H1 (cell line): Measurements from ENCODE around the gene DBP. TPM values are rescaled to one million over a fixed set of nuclear protein-coding genes. Genes with fewer than 3 reads are reported as not detected.

Experiments used
- CTCF ChIA-PET: fragments of 300-600 bp; sonication (Branson Sonifier 250); formaldehyde crosslinking; loops from one replicate; lab custom pipeline; 2021; ENCODE audit not compliant: partially characterized antibody; lab: Charles Lee
- POLR2A ChIA-PET: fragments of 300-600 bp; sonication (Branson Sonifier 250); formaldehyde crosslinking; loops from one replicate; lab custom pipeline; 2021; ENCODE audit warnings: inconsistent platforms; ENCODE audit not compliant: partially characterized antibody; lab: Charles Lee
- DNase-seq, 2 experiments: peaks; one replicate each; pipeline versions ENCODE4 v3.0.0 to v3.0.0-alpha.2; 2010 to 2022; ENCODE audit warnings: low spot score in 2 of 2, low read depth in 1 of 2, mixed read lengths in 1 of 2
- FAIRE-seq: peaks from 2 replicates; lab custom pipeline; 2011; peaks lifted over from hg19 to GRCh38; lab: Jason Lieb, UNC
- H2AFZ ChIP-seq: 2 replicates; pipeline ENCODE4 v1.8.1; 2012; ENCODE audit warnings: low read length, inconsistent platforms
- H2AK5ac ChIP-seq: 2 replicates; pipeline ENCODE4 v1.6.1; 2013; ENCODE audit warnings: low read depth, low read length
- H2BK120ac ChIP-seq: replicated peaks from 2 replicates; pipeline ENCODE3; 2013; ENCODE audit warnings: low read depth, low read length, inconsistent platforms
- H2BK12ac ChIP-seq: 2 replicates; pipeline ENCODE4 v1.6.1; 2013; ENCODE audit warnings: low read depth, low read length
- H2BK15ac ChIP-seq: 2 replicates; pipeline ENCODE4 v1.6.1; 2013; ENCODE audit warnings: low read length
- H2BK20ac ChIP-seq: 2 replicates; pipeline ENCODE4 v1.6.1; 2013; ENCODE audit warnings: low read length
- H2BK5ac ChIP-seq: 2 replicates; pipeline ENCODE4 v1.6.1; 2013; ENCODE audit warnings: low read depth, low read length
- H3K14ac ChIP-seq: 2 replicates; pipeline ENCODE4 v1.6.1; 2013; ENCODE audit warnings: inconsistent platforms; ENCODE audit not compliant: insufficient read length
- H3K18ac ChIP-seq: 2 replicates; pipeline ENCODE4 v1.6.1; 2013; ENCODE audit warnings: low read length; ENCODE audit errors: extremely low read depth
- H3K23ac ChIP-seq: 2 replicates; pipeline ENCODE4 v1.6.1; 2013; ENCODE audit warnings: inconsistent platforms; ENCODE audit not compliant: insufficient read length
- H3K23me2 ChIP-seq: 2 replicates; pipeline ENCODE4 v1.6.1; 2013; ENCODE audit warnings: low read depth, low read length
- H3K27ac ChIP-seq: 2 replicates; pipeline ENCODE4 v1.6.1; 2011; ENCODE audit warnings: low read depth, low read length, inconsistent platforms
- H3K27me3 ChIP-seq, 4 experiments: replicated peaks in 1 of 4; 1 replicate in 1 of 4; 2 replicates in 3 of 4; pipeline versions ENCODE4 v1.6.1 to v1.8.1; 2011 to 2013; ENCODE audit warnings: low read length in 3 of 4, mild to moderate bottlenecking in 3 of 4, inconsistent platforms in 2 of 4, mixed read lengths in 2 of 4, moderate library complexity in 1 of 4; ENCODE audit not compliant: control insufficient read depth in 3 of 4, insufficient read depth in 3 of 4; ENCODE audit errors: extremely low read depth in 1 of 4
- H3K36me3 ChIP-seq, 4 experiments: 2 replicates each; pipeline versions ENCODE4 v1.6.1 to v1.8.1; 2011 to 2013; ENCODE audit warnings: mild to moderate bottlenecking in 4 of 4, low read length in 3 of 4, moderate library complexity in 2 of 4, control low read depth in 1 of 4, inconsistent platforms in 1 of 4; ENCODE audit not compliant: insufficient read depth in 4 of 4, control insufficient read depth in 2 of 4
- H3K4ac ChIP-seq: replicated peaks from 2 replicates; pipeline ENCODE3; 2013; ENCODE audit warnings: low read length, low read depth, mixed read lengths, inconsistent platforms; ENCODE audit not compliant: insufficient read length
- H3K4me1 ChIP-seq, 4 experiments: replicated peaks in 1 of 4; 1 replicate in 1 of 4; 2 replicates in 3 of 4; pipeline versions ENCODE4 v1.6.1 to v1.8.1; 2011 to 2013; ENCODE audit warnings: low read length in 3 of 4, inconsistent platforms in 2 of 4, mixed read lengths in 1 of 4; ENCODE audit not compliant: insufficient read depth in 4 of 4, control insufficient read depth in 3 of 4
- H3K4me2 ChIP-seq, 2 experiments: 2 replicates each; pipeline versions ENCODE4 v1.6.1 to v1.8.1; 2011 to 2013; ENCODE audit warnings: low read depth in 2 of 2, low read length in 2 of 2, control low read depth in 1 of 2, inconsistent platforms in 1 of 2, mild to moderate bottlenecking in 1 of 2; ENCODE audit not compliant: insufficient read depth in 1 of 2
- H3K4me3 ChIP-seq, 4 experiments: fragments of 200-600, 300-600 bp in 1 of 4; sonication (generic), shearing (Covaris generic), sonication (Bioruptor Twin) in 1 of 4; 2 replicates each; pipeline versions ENCODE4 v1.5.1 to v1.8.1; 2011 to 2016; ENCODE audit warnings: low read length in 4 of 4, low read depth in 3 of 4, control low read depth in 2 of 4, inconsistent platforms in 2 of 4, mild to moderate bottlenecking in 2 of 4, mixed read lengths in 1 of 4, moderate library complexity in 1 of 4; ENCODE audit not compliant: insufficient read depth in 2 of 4; ENCODE audit errors: extremely low read depth in 1 of 4
- H3K56ac ChIP-seq: replicated peaks from 2 replicates; pipeline ENCODE3; 2013; ENCODE audit warnings: low read depth, mild to moderate bottlenecking, mixed read lengths, low read length, inconsistent platforms; ENCODE audit not compliant: insufficient read length
- H3K79me1 ChIP-seq: 2 replicates; pipeline ENCODE4 v1.6.1; 2013; ENCODE audit warnings: low read depth, low read length, control low read depth
- H3K79me2 ChIP-seq, 2 experiments: 2 replicates each; pipeline versions ENCODE4 v1.6.1 to v1.8.1; 2012 to 2013; ENCODE audit warnings: low read length in 2 of 2, mild to moderate bottlenecking in 2 of 2, inconsistent platforms in 1 of 2; ENCODE audit not compliant: insufficient read depth in 2 of 2, control insufficient read depth in 1 of 2
- H3K9ac ChIP-seq, 4 experiments: replicated peaks in 1 of 4; 1 replicate in 1 of 4; 2 replicates in 3 of 4; pipeline versions ENCODE4 v1.6.1 to v1.8.1; 2011 to 2013; ENCODE audit warnings: low read depth in 3 of 4, low read length in 3 of 4, control low read depth in 2 of 4, mild to moderate bottlenecking in 2 of 4, moderate library complexity in 2 of 4, inconsistent platforms in 1 of 4; ENCODE audit errors: extremely low read depth in 1 of 4
- H3K9me3 ChIP-seq, 2 experiments: 2 replicates each; pipeline versions ENCODE4 v1.6.1 to v1.8.1; 2012 to 2013; ENCODE audit warnings: mild to moderate bottlenecking in 2 of 2, moderate library complexity in 2 of 2, control low read depth in 1 of 2, inconsistent platforms in 1 of 2, low read depth in 1 of 2, low read length in 1 of 2, mixed read lengths in 1 of 2; ENCODE audit not compliant: insufficient read depth in 2 of 2
- H4K20me1 ChIP-seq, 2 experiments: replicated peaks in 1 of 2; 2 replicates each; pipeline versions ENCODE3 to v1.8.1; 2011 to 2013; ENCODE audit warnings: inconsistent platforms in 2 of 2, low read length in 2 of 2, mild to moderate bottlenecking in 1 of 2; ENCODE audit not compliant: insufficient read depth in 2 of 2, control insufficient read depth in 1 of 2
- H4K5ac ChIP-seq: 2 replicates; pipeline ENCODE4 v1.6.1; 2013; ENCODE audit warnings: low read length, low read depth, mixed read lengths, inconsistent platforms; ENCODE audit not compliant: insufficient read length
- H4K8ac ChIP-seq: 2 replicates; pipeline ENCODE4 v1.8.0; 2013; ENCODE audit warnings: mild to moderate bottlenecking, moderate library complexity, low read length, inconsistent platforms; ENCODE audit not compliant: insufficient read depth; ENCODE audit errors: extremely low read depth
- H4K91ac ChIP-seq: replicated peaks from 2 replicates; pipeline ENCODE3; 2013; ENCODE audit warnings: low read length, mixed read lengths, inconsistent platforms; ENCODE audit not compliant: insufficient read length
- CBX8 ChIP-seq: fragments of 300-800, 300-1000 bp; sonication (generic); IDR thresholded peaks from 2 replicates; pipeline ENCODE4 v1.7.1; 2016; ENCODE audit warnings: low read depth, low read length, borderline replicate concordance
- CTBP2 ChIP-seq: IDR thresholded peaks from 2 replicates; pipeline ENCODE4 v1.7.0; 2011; ENCODE audit warnings: borderline replicate concordance, mild to moderate bottlenecking, moderate library complexity, mixed read lengths, low read length; ENCODE audit not compliant: insufficient read depth, insufficient read length
- FOSL1 ChIP-seq: IDR thresholded peaks from 2 replicates; pipeline ENCODE4 v1.6.1; 2011; ENCODE audit warnings: mild to moderate bottlenecking, low read depth, low read length, moderate library complexity; ENCODE audit not compliant: insufficient read depth
- KDM1A ChIP-seq: fragments of 200-600, 300-600 bp; sonication (generic); IDR thresholded peaks from 2 replicates; pipeline ENCODE4 v1.7.1; 2016; ENCODE audit warnings: mild to moderate bottlenecking, low read length, borderline replicate concordance
- PHF8 ChIP-seq: fragments of 200-600 bp; sonication (generic); conservative IDR thresholded peaks from 2 replicates; pipeline ENCODE4 v1.7.1; 2012; ENCODE audit warnings: low read depth, mild to moderate bottlenecking, inconsistent platforms, low read length, moderate library complexity
- POLR2AphosphoS5 ChIP-seq: IDR thresholded peaks from 2 replicates; pipeline ENCODE4 v1.6.1; 2011; ENCODE audit warnings: low read depth, low read length
- SAP30 ChIP-seq: fragments of 300-600 bp; sonication (generic); IDR thresholded peaks from 2 replicates; pipeline ENCODE4 v1.7.1; 2012; ENCODE audit warnings: low read length, moderate library complexity, mild to moderate bottlenecking, inconsistent platforms; ENCODE audit not compliant: insufficient read depth, insufficient replicate concordance
- SIRT6 ChIP-seq: IDR thresholded peaks from one replicate; pipeline ENCODE4 v1.7.1; 2012; ENCODE audit warnings: low read length, inconsistent platforms
- SP1 ChIP-seq: IDR thresholded peaks from 2 replicates; pipeline ENCODE4 v1.6.1; 2011; ENCODE audit warnings: low read depth, low read length
- SP2 ChIP-seq: IDR thresholded peaks from 2 replicates; pipeline ENCODE4 v1.6.1; 2012; ENCODE audit warnings: mild to moderate bottlenecking, low read length, inconsistent platforms
- TBP ChIP-seq: IDR thresholded peaks from 2 replicates; pipeline ENCODE4 v1.6.1; 2011; ENCODE audit warnings: low read depth, low read length, improper control_type of control experiment
- WGBS, 2 experiments: shearing (Covaris generic) in 1 of 2; methylation state at CpG; one replicate each; pipeline versions ENCODE4 v1.1.6 to v1.1.7; 2013 to 2015; ENCODE audit warnings: low lambda C conversion rate in 2 of 2, mixed read lengths in 2 of 2, inconsistent platforms in 1 of 2, low coverage in 1 of 2, missing lambda C conversion rate in 1 of 2; ENCODE audit not compliant: insufficient replicate concordance in 2 of 2, insufficient coverage in 1 of 2, insufficient read length in 1 of 2; ENCODE audit errors: extremely low coverage in 1 of 2, missing lambda C conversion rate in 1 of 2; 5-methylcytosine and 5-hydroxymethylcytosine counted together
- polyA plus RNA-seq, 7 experiments: library from polyadenylated mRNA; depleted of rRNA in 3 of 7; stranded (reverse) in 5 of 7; unstranded in 2 of 7; fragments of >200 nt in 5 of 7; fragments of 200-250 nt in 2 of 7; gene quantifications; 1 replicate in 5 of 7; 2 replicates in 1 of 7; 4 replicates in 1 of 7; pipeline versions ENCODE4 v1.2.1 to v1.2.3, GENCODE V29; 2011 to 2013; ENCODE audit warnings: missing spikeins in 2 of 7, mixed read lengths in 2 of 7
- total RNA-seq: library from RNA; stranded (reverse); fragmentation: NEBNext Ultra II Directional; extraction: Animal tissue kit (Norgen Biotek cat#: 25700); gene quantifications from 2 replicates; pipeline ENCODE4 v1.2.1, GENCODE V29; 2021
- TF ChIP-seq, protein P1 (sequence below): IDR thresholded peaks from 2 replicates; pipeline ENCODE4 v1.6.1; 2012; ENCODE audit warnings: inconsistent platforms

Gene DBP
- total and polyA plus RNA-seq, 2 of the 8 experiments (the other 6 are each of a cell fraction or from before 2014, with no cell fraction given) = 7.5 to 8.3 TPM

DNA sequence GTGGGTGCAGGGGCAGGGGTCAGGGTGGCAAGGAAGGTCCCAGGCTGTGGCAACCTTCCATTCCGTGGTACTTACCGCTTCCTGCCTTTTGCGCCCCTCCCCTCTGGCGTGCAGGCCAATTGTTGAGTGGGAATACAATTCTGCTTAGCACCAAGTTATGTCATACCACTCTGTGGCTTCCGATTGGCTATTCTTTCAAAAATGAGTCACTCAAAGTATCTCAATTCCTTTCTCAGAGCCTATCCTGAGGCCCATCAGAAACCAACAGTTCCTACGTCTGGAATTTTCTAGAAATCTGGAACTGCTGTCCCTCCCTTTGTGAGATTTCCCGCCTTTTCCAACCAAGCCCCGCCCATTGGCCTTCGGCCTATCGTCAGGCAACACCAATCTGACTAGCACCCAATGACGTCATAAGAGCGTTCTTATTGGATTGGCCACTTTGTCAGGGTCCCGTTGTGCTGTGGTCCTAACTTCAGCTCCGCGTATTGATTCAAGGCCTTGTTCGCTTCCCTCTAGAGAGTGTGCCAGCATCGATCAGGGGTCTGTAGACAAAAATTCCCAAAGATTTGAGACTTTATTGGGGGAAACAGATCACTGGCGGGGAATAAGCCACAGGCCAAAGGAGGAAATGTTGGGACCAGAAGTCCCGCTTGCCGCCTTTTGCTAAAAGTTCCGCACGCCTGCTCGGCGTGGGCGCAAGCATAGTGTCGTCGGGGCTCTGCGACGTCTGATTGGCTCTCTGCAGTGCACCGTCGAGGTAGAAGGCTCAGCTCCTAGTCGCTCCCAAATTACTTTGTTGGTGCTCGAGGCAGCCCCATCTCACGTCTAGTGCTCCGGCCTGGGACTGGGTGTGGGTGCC lies 23.9 kb upstream of the DBP start:
- H2BK5ac ChIP-seq = no peak overlapping the region
- no peak overlapping the region for H4K5ac ChIP-seq
- no peak overlapping the region for H3K4me3 ChIP-seq
- H3K79me1 ChIP-seq = no peaks in the 10 kb centered on the region
- no peak overlapping the region for H2AFZ ChIP-seq
- H3K23ac ChIP-seq = no peak overlapping the region
- no peaks in the 10 kb centered on the region for H3K79me2 ChIP-seq
- H2BK120ac ChIP-seq = no peak overlapping the region
- H3K56ac ChIP-seq = no peak overlapping the region
- H3K9me3 ChIP-seq = no peaks in the 10 kb centered on the region; a peak in 2 of 4 replicates
- no peaks in the 10 kb centered on the region for H4K20me1 ChIP-seq
- H3K18ac ChIP-seq = no peak overlapping the region
- CTCF ChIA-PET = interaction anchor here (1.5 kb wide), 1 partner anchor 15 kb away, joined by 4 read pairs; the partner anchor contains the start of gene CA11
- H3K14ac ChIP-seq = no peak overlapping the region
- no peak overlapping the region for H3K9ac ChIP-seq
- H3K4ac ChIP-seq = no peak overlapping the region
- no peaks in the 10 kb centered on the region for H3K36me3 ChIP-seq
- H3K27ac ChIP-seq = no peak overlapping the region
- H4K8ac ChIP-seq = no peak overlapping the region
- H3K4me2 ChIP-seq = no peak overlapping the region
- H2AK5ac ChIP-seq = no peak overlapping the region
- peak overlapping the region; percentile 28 for H2BK12ac ChIP-seq
- H3K23me2 ChIP-seq = no peaks in the 10 kb centered on the region
- H2BK20ac ChIP-seq = no peak overlapping the region
- peak in 1 of 2 experiments; percentile 84 for DNase-seq
- H4K91ac ChIP-seq = no peak overlapping the region
- 0 out of 2 replicates have a peak overlapping the region, but pooled peaks have one; percentile 29 for H2BK15ac ChIP-seq
- POLR2A ChIA-PET = no interaction called here
- 88% methylated on average over 34 of the region's 35 CpGs; no CpG with 5 or more reads in 1 of the 2 experiments for WGBS, 2 experiments
- peaks cover 0 to 3% (median 0%) of the 10 kb centered on the region in 4 experiments; a peak in 1 of 7 replicates for H3K4me1 ChIP-seq
- peak; percentile 99 for FAIRE-seq
- H3K27me3 ChIP-seq = no peaks in the 10 kb centered on the region; a peak in 1 of 7 replicates
- TF ChIP-seq SIRT6 = no peak
- no peak for TF ChIP-seq CBX8
- TF ChIP-seq FOSL1 = no peak
- no peak for TF ChIP-seq TBP
- TF ChIP-seq CTBP2 = no peak
- TF ChIP-seq SP2 = no peak
- TF ChIP-seq SAP30 = no peak
- no peak for TF ChIP-seq KDM1A
- TF ChIP-seq, protein P1, sequence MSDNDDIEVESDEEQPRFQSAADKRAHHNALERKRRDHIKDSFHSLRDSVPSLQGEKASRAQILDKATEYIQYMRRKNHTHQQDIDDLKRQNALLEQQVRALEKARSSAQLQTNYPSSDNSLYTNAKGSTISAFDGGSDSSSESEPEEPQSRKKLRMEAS = peak; percentile 43; the same call in 1 of the 2 replicates
- peak; percentile 58 for TF ChIP-seq SP1
- no peak for TF ChIP-seq PHF8
- TF ChIP-seq POLR2AphosphoS5 = no peak
